Activated CD8-positive, alpha-beta memory T cell treated with anti-CD3 and anti-CD28 coated beads for 1 hour (primary cell): ENCODE results near the gene CAMTA1.

ENCODE experiments used
- DNase-seq, 2 donors: peaks; one replicate each; pipeline ENCODE4 v3.0.0-alpha.2; 2020; ENCODE audit warnings: low read depth in 1 of 2; ENCODE audit errors: extremely low read depth in 1 of 2

Gene CAMTA1

GRCh38 chr1:7432900-7433380 is 647.7 kb downstream of the CAMTA1 start:
- no peak for DNase-seq

GRCh38 chr1:7434566-7434965 is 649.3 kb downstream of the CAMTA1 start:
- no peak for DNase-seq

GRCh38 chr1:7435276-7436055 is 650.2 kb downstream of the CAMTA1 start:
- DNase-seq, result no peak

GRCh38 chr1:7436056-7437005 is 651.1 kb downstream of the CAMTA1 start:
- DNase-seq, result no peak

- DNase-seq, result no peak
Measured at GRCh38 chr1:7437036-7437435, 651.8 kb downstream of the CAMTA1 start.

- DNase-seq, result no peak
Measured at GRCh38 chr1:7437608-7438395, 652.5 kb downstream of the CAMTA1 start.

- no peak for DNase-seq
Measured at GRCh38 chr1:7438396-7438785, 653.1 kb downstream of the CAMTA1 start.

GRCh38 chr1:7438921-7439655 is 653.8 kb downstream of the CAMTA1 start:
- DNase-seq, result no peak

- no peak for DNase-seq
Measured at GRCh38 chr1:7440154-7440553, 654.9 kb downstream of the CAMTA1 start.

- DNase-seq, result no peak
Measured at GRCh38 chr1:7441143-7441841, 656.0 kb downstream of the CAMTA1 start.

- DNase-seq, result no peak
Measured at GRCh38 chr1:7442036-7442435, 656.8 kb downstream of the CAMTA1 start.

GRCh38 chr1:7442918-7443317 is 657.7 kb downstream of the CAMTA1 start:
- no peak for DNase-seq

- DNase-seq, result no peak
Measured at GRCh38 chr1:7444363-7444762, 659.1 kb downstream of the CAMTA1 start.

GRCh38 chr1:7447093-7447492 is 661.8 kb downstream of the CAMTA1 start:
- no peak for DNase-seq

GRCh38 chr1:7447736-7448135 is 662.5 kb downstream of the CAMTA1 start:
- no peak for DNase-seq

GRCh38 chr1:7448986-7449385 is 663.7 kb downstream of the CAMTA1 start:
- no peak for DNase-seq

GRCh38 chr1:7449750-7450149 is 664.5 kb downstream of the CAMTA1 start:
- DNase-seq, result no peak

GRCh38 chr1:7450838-7451237 is 665.6 kb downstream of the CAMTA1 start:
- no peak for DNase-seq

- no peak for DNase-seq
Measured at GRCh38 chr1:7453038-7453437, 667.8 kb downstream of the CAMTA1 start.
